Stomach (tissue), 9 donors: ENCODE results near the gene POLR2C. TPM values are rescaled to one million over a fixed set of nuclear protein-coding genes. Genes with fewer than 3 reads are reported as not detected.

Source experiments
- DNase-seq, 2 donors: peaks; one replicate each; pipeline versions ENCODE4 v3.0.0 to v3.0.0-alpha.2; 2013 to 2019
- H3K27ac ChIP-seq, 5 donors: fragments of 200-600 bp in 4 of 5; sonication (generic) in 4 of 5; one replicate each; pipeline ENCODE4 v1.5.1; 2013 to 2019; ENCODE audit warnings: mild to moderate bottlenecking in 1 of 5, moderate library complexity in 1 of 5
- H3K27me3 ChIP-seq, 3 donors: fragments of 200-600 bp; sonication (generic); one replicate each; pipeline ENCODE4 v1.5.1; 2017 to 2019; ENCODE audit warnings: mixed run types in 1 of 3
- H3K36me3 ChIP-seq, 4 donors: fragments of 200-600 bp; sonication (generic); 1 replicate in 3 of 4; 2 replicates in 1 of 4; pipeline ENCODE4 v1.5.1; 2016 to 2019
- H3K4me1 ChIP-seq, 4 donors: fragments of 200-600 bp; sonication (generic); one replicate each; pipeline ENCODE4 v1.5.1; 2016 to 2019
- H3K4me3 ChIP-seq, 4 donors: fragments of 200-600 bp; sonication (generic) in 3 of 4; one replicate each; pipeline ENCODE4 v1.5.1; 2016 to 2019; ENCODE audit warnings: mild to moderate bottlenecking in 1 of 4
- H3K9me3 ChIP-seq, 4 donors: fragments of 200-600 bp; sonication (generic); one replicate each; pipeline ENCODE4 v1.5.1; 2016 to 2019
- EP300 ChIP-seq: sonication (generic); formaldehyde crosslinking; IDR thresholded peaks from one replicate; pipeline ENCODE4 v1.6.1; 2017; ENCODE audit warnings: antibody characterized with exemption
- POLR2A ChIP-seq, 4 donors: fragments of 450-650 bp; IDR thresholded peaks; one replicate each; pipeline ENCODE4 v1.6.1; 2016; ENCODE audit warnings: antibody characterized with exemption in 4 of 4, control low read depth in 2 of 4, mild to moderate bottlenecking in 1 of 4, moderate library complexity in 1 of 4
- POLR2AphosphoS5 ChIP-seq, 3 donors: sonication (generic); formaldehyde crosslinking; IDR thresholded peaks; one replicate each; pipeline ENCODE4 v1.6.1; 2016; ENCODE audit warnings: antibody characterized with exemption in 3 of 3
- WGBS, 5 donors: extraction: QIAGEN DNeasy Blood & Tissue Kit in 3 of 5; methylation state at CpG; one replicate each; pipeline versions ENCODE4 v1.1.5 to v1.1.7; 2013 to 2018; 5-methylcytosine and 5-hydroxymethylcytosine counted together
- intact Hi-C: fragments of 100-400 bp; cut with DNase I; formaldehyde crosslinking; loops from one replicate; pipeline ENCODE4 v1.15.1; 2023; ENCODE audit warnings: low total_unique reads
- polyA plus RNA-seq, 3 donors: library from polyadenylated mRNA; stranded (reverse); fragments of 200-250 nt; gene quantifications; one replicate each; pipeline ENCODE4 v1.2.3, GENCODE V29; 2013
- total RNA-seq, 5 donors: library from RNA; depleted of rRNA; stranded (reverse); fragments of >200 nt; gene quantifications; one replicate each; pipeline versions ENCODE4 v1.1.0 to v1.2.3, GENCODE V29; 2014 to 2016
- TF ChIP-seq, protein P1 (sequence below), 7 experiments: fragments of 450-650 bp in 4 of 7; fragments of 200-600 bp in 3 of 7; sonication (generic) in 3 of 7; IDR thresholded peaks; one replicate each; pipeline ENCODE4 v1.5.1; 2016 to 2019; ENCODE audit warnings: antibody characterized with exemption in 7 of 7, control low read depth in 2 of 7, mild to moderate bottlenecking in 1 of 7
- donor health status: healthy with polysubstance abuse.
- donor health status: Bipolar disorder and iron deficiency.
- donor health status: healthy.

The POLR2C gene
- total and polyA plus RNA-seq, 8 donors = 31.8 to 162 (median 67.8) TPM

DNA sequence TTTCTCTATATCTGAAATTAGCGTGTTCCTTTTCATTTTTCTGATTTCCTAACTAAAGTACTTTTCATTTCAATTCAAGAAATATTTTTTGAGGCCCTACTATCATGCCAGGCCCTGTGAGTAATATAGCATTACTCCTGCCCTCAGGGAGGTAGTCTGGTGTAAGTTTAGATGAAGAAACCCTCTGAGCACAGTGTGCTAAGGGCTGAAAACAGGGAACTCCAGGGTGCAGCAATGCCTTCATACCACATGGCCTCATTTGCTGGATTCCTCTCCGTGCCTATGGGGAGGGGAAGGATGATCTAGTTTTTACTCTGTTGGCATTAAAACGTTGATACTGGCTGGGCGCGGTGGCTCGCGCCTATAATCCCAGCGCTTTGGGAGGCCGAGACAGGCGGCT lies 10.5 kb upstream of the POLR2C start:
- H3K27me3 ChIP-seq = no peaks in the 10 kb centered on the region
- no peaks in the 10 kb centered on the region for H3K9me3 ChIP-seq
- intact Hi-C loops = no loop called here
- H3K27ac ChIP-seq = no peak overlapping the region
- DNase-seq = no peak
- WGBS, 5 donors = 92 to 98% (median 95%) methylated on average over 10 of the region's 10 CpGs
- TF ChIP-seq, protein P1, sequence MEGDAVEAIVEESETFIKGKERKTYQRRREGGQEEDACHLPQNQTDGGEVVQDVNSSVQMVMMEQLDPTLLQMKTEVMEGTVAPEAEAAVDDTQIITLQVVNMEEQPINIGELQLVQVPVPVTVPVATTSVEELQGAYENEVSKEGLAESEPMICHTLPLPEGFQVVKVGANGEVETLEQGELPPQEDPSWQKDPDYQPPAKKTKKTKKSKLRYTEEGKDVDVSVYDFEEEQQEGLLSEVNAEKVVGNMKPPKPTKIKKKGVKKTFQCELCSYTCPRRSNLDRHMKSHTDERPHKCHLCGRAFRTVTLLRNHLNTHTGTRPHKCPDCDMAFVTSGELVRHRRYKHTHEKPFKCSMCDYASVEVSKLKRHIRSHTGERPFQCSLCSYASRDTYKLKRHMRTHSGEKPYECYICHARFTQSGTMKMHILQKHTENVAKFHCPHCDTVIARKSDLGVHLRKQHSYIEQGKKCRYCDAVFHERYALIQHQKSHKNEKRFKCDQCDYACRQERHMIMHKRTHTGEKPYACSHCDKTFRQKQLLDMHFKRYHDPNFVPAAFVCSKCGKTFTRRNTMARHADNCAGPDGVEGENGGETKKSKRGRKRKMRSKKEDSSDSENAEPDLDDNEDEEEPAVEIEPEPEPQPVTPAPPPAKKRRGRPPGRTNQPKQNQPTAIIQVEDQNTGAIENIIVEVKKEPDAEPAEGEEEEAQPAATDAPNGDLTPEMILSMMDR (IDR thresholded peaks at IDR 0.05) = no peak
- no peak for TF ChIP-seq POLR2A (IDR thresholded peaks at IDR 0.05)
- TF ChIP-seq EP300 = no peak
- TF ChIP-seq POLR2AphosphoS5 (IDR thresholded peaks at IDR 0.05) = no peak
- peaks cover 53 to 65% (median 64%) of the 10 kb centered on the region in 4 donors for H3K36me3 ChIP-seq
- no peak overlapping the region for H3K4me3 ChIP-seq
- peaks cover 9 to 23% (median 15%) of the 10 kb centered on the region in 4 donors for H3K4me1 ChIP-seq

DNA sequence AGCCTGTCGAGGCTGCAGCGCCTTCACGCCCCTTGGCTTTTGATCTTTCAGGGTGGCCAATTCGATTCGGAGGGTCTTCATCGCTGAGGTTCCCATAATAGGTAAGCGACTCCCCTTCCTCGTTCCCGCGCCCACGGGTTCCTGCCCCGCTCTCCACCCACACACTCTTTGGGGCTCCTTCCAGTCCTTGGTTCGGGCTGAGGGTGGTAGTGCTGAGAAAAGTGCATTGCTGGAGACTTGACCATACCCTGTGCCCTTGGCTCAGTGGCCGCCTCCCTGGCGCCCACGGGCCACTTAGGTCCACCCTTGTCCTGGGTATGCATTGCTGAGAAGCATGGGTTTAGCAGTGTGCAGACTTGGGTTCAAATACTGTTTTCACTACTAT lies 491 bp downstream of the POLR2C start:
- Histone ChIP-seq H3K36me3 (peaks cover 41 to 81% (median 79%) of the 10 kb centered on the region in 4 donors), H3K9me3 (no peaks in the 10 kb centered on the region), H3K4me3 (peak overlapping the region; percentile 97 to 100 (median 98)), H3K27me3 (no peaks in the 10 kb centered on the region), H3K4me1 (peaks cover 13 to 31% (median 30%) of the 10 kb centered on the region in 4 donors), H3K27ac (peak overlapping the region; percentile 88 to 93 (median 91))
- 0 to 2% (median 1%) methylated on average over 7 to 16 of the region's 16 CpGs for WGBS, 5 donors
- no peak for DNase-seq
- TF ChIP-seq POLR2A (IDR thresholded peaks at IDR 0.05) = no peak
- intact Hi-C loops = no loop called here

DNA sequence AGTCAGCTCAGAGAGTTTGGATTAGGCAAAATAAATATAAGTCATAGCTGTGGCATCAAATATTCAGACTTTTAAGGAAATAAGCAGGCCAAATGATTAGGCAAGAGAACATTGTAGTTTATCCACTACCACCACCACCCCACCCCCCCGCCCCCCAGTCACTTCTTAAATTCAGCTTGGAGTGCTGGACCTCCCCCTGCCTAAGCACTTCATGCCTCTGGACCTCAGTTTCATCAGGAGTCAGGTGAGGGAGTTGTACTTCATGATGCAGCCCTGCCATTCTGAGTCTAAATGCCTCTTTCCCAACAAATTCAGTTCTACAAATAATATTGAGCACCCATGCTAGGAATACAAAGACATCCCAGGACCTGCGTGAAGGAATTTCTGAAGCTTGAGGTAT lies 2.0 kb downstream of the POLR2C start:
- no peak for DNase-seq
- WGBS, 5 donors = 87 to 100% (median 96%) methylated on average over 2 of the region's 2 CpGs
- H3K27ac ChIP-seq = no peak overlapping the region

DNA sequence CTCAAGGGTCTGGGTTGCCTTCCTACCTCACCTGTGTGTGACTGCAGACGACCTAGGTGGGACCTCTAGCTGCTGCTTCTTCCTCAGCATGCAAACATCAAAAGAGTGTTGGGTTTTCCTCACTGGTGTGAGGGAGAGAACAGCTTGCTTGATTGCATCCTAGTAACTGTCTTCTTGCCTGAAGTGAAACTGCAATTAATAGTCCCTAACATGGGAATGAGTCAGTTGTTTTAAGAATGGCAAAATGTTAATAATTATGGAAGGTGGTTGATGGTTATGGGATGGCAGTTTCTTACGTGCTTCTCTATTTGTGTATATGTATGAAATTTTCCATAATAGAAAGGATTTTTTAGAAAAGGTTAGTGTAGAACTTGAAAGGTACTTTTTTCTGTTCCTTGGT lies 5.9 kb downstream of the POLR2C start:
- Histone ChIP-seq H3K9me3 (no peaks in the 10 kb centered on the region), H3K27ac (no peak overlapping the region), H3K36me3 (peaks cover 56 to 99% (median 97%) of the 10 kb centered on the region in 4 donors), H3K4me3 (no peak overlapping the region), H3K27me3 (no peaks in the 10 kb centered on the region), H3K4me1 (peaks cover 33 to 63% (median 55%) of the 10 kb centered on the region in 4 donors)
- TF ChIP-seq POLR2AphosphoS5 (IDR thresholded peaks at IDR 0.05) (no peak), EP300 (no peak), POLR2A (IDR thresholded peaks at IDR 0.05) (no peak)
- TF ChIP-seq, protein P1 (IDR thresholded peaks at IDR 0.05) = no peak
- intact Hi-C loops = no loop called here
- 89 to 95% (median 90%) methylated on average over 2 of the region's 2 CpGs for WGBS, 5 donors
- DNase-seq = no peak

More for the DNA sequence above, 2.0 kb downstream of the POLR2C start:
- no peaks in the 10 kb centered on the region for H3K27me3 ChIP-seq
- no peak overlapping the region for H3K4me3 ChIP-seq
- TF ChIP-seq EP300 (no peak), POLR2AphosphoS5 (IDR thresholded peaks at IDR 0.05) (no peak), POLR2A (IDR thresholded peaks at IDR 0.05) (no peak)
- TF ChIP-seq, protein P1 (IDR thresholded peaks at IDR 0.05) = no peak
- peaks cover 47 to 81% (median 79%) of the 10 kb centered on the region in 4 donors for H3K36me3 ChIP-seq
- intact Hi-C loops = no loop called here
- H3K9me3 ChIP-seq = no peaks in the 10 kb centered on the region
- peaks cover 13 to 33% (median 30%) of the 10 kb centered on the region in 4 donors for H3K4me1 ChIP-seq

DNA sequence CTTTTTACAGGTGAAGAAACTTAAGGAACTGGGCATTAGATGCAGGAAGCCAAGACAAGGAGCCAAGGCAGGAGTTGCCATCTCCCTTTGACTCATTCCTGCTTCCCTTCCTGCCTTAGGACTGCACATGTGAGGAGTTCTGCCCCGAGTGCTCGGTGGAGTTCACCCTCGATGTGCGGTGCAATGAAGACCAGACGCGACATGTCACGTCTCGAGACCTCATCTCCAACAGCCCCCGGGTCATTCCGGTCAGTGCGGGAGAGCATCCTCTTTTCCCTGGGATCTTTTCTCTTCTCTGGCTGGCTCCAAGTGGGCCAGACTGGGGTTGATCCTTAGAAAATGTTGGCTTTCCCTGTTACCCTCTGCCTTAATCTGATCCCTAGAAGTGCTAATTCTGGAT lies 6.6 kb downstream of the POLR2C start:
- Histone ChIP-seq H3K4me3 (no peak overlapping the region), H3K4me1 (peaks cover 26 to 60% (median 48%) of the 10 kb centered on the region in 4 donors), H3K27ac (no peak overlapping the region), H3K9me3 (no peaks in the 10 kb centered on the region), H3K36me3 (peaks cover 62 to 100% (median 99%) of the 10 kb centered on the region in 4 donors), H3K27me3 (no peaks in the 10 kb centered on the region)
- DNase-seq = no peak
- TF ChIP-seq, protein P1 (IDR thresholded peaks at IDR 0.05) = no peak
- TF ChIP-seq EP300 (no peak), POLR2A (IDR thresholded peaks at IDR 0.05) (no peak), POLR2AphosphoS5 (IDR thresholded peaks at IDR 0.05) (no peak)
- 84 to 94% (median 90%) methylated on average over 11 of the region's 11 CpGs for WGBS, 5 donors
- intact Hi-C loops = no loop called here
